OCI-LY3 (cell line): ENCODE results near the gene RAD50.

Experiments
- CTCF ChIP-seq: fragments of 200-600, 300-600 bp; sonication (generic); IDR thresholded peaks from 2 replicates; pipeline ENCODE4 v1.5.1; 2014; ENCODE audit warnings: antibody characterized with exemption, low read length, low read depth
- EZH2phosphoT487 ChIP-seq: fragments of 200-600 bp; shearing (Covaris generic); IDR thresholded peaks from 2 replicates; pipeline ENCODE4 v1.6.1; 2018; ENCODE audit warnings: antibody characterized with exemption, mixed run types, low read depth

- TF ChIP-seq CTCF, result no peak
- no peak for TF ChIP-seq EZH2phosphoT487
Measured at GRCh38 chr5:132680780-132681475, 124.2 kb downstream of the RAD50 start.
